IMR-90 (cell line): ENCODE measurements around the gene CSNK1G2. TPM values are rescaled to one million over a fixed set of nuclear protein-coding genes. Genes with fewer than 3 reads are reported as not detected.

Experiments used
- ATAC-seq: fragments of 200-7000 bp; cut with Tn5 transposase; 2 replicates; pipeline ENCODE4 v1.9.1; 2020; ENCODE audit warnings: low read depth, mild to moderate bottlenecking, moderate library complexity
- BruUV-seq: library from RNA; stranded (reverse); fragments of 400-500 nt; replicated peaks from 2 replicates; lab custom pipeline; 2021; lab: Mats Ljungman, UMichigan
- CTCF ChIA-PET: fragments of 300-600 bp; formaldehyde crosslinking; extraction: SDS; loops from one replicate; lab custom pipeline; 2021; ENCODE audit warnings: antibody characterized with exemption; lab: Yijun Ruan, JAX
- POLR2A ChIA-PET: fragments of 300-600 bp; sonication (Branson Sonifier 250); formaldehyde crosslinking; loops from one replicate; lab custom pipeline; 2022; ENCODE audit warnings: antibody characterized with exemption; ENCODE audit not compliant: unreplicated experiment; lab: Charles Lee
- DNase-seq: peaks from one replicate; pipeline ENCODE4 v3.0.0; 2013
- H2AFZ ChIP-seq: replicated peaks from 2 replicates; pipeline ENCODE3; 2013; ENCODE audit warnings: low read length, mild to moderate bottlenecking; ENCODE audit not compliant: poor library complexity
- H2AK5ac ChIP-seq: 2 replicates; pipeline ENCODE4 v1.6.1; 2013; ENCODE audit warnings: low read depth, low read length, inconsistent platforms
- H2AK9ac ChIP-seq: replicated peaks from 2 replicates; pipeline ENCODE3; 2013; ENCODE audit warnings: mild to moderate bottlenecking, low read depth, low read length, moderate library complexity; ENCODE audit not compliant: poor library complexity
- H2BK120ac ChIP-seq: 2 replicates; pipeline ENCODE4 v1.6.1; 2013; ENCODE audit warnings: low read depth, low read length, inconsistent platforms
- H2BK15ac ChIP-seq: 3 replicates; pipeline ENCODE4 v1.6.1; 2013; ENCODE audit warnings: low read depth, low read length, inconsistent platforms
- H2BK20ac ChIP-seq: 2 replicates; pipeline ENCODE4 v1.6.1; 2013; ENCODE audit warnings: low read depth, mild to moderate bottlenecking, inconsistent platforms, low read length, moderate library complexity
- H2BK5ac ChIP-seq: 2 replicates; pipeline ENCODE4 v1.6.1; 2013; ENCODE audit warnings: mild to moderate bottlenecking, low read depth, low read length, inconsistent platforms; ENCODE audit not compliant: poor library complexity, severe bottlenecking
- H3K14ac ChIP-seq: replicated peaks from 2 replicates; pipeline ENCODE4 v1.6.1; 2013; ENCODE audit warnings: low read depth, low read length, inconsistent platforms
- H3K18ac ChIP-seq: 2 replicates; pipeline ENCODE4 v1.6.1; 2013; ENCODE audit warnings: low read depth, low read length, control low read depth
- H3K23ac ChIP-seq: 2 replicates; pipeline ENCODE4 v1.6.1; 2013; ENCODE audit warnings: low read depth, low read length, inconsistent platforms
- H3K27ac ChIP-seq: 2 replicates; pipeline ENCODE4 v1.5.1; 2013; ENCODE audit warnings: mild to moderate bottlenecking, control low read depth, low read length; ENCODE audit not compliant: insufficient read depth
- H3K27me3 ChIP-seq: 2 replicates; pipeline ENCODE4 v1.6.1; 2013; ENCODE audit warnings: low read length; ENCODE audit not compliant: control insufficient read depth, insufficient read depth
- H3K36me3 ChIP-seq: 2 replicates; pipeline ENCODE4 v1.6.1; 2013; ENCODE audit warnings: low read length, mixed read lengths; ENCODE audit not compliant: control insufficient read depth, insufficient read depth
- H3K4ac ChIP-seq: 2 replicates; pipeline ENCODE4 v1.6.1; 2013; ENCODE audit warnings: low read depth, low read length, inconsistent platforms
- H3K4me1 ChIP-seq: 2 replicates; pipeline ENCODE4 v1.6.1; 2013; ENCODE audit warnings: low read length, mixed read lengths; ENCODE audit not compliant: control insufficient read depth, insufficient read depth
- H3K4me2 ChIP-seq: 2 replicates; pipeline ENCODE4 v1.6.1; 2013; ENCODE audit warnings: low read depth, mild to moderate bottlenecking, control low read depth, low read length, moderate library complexity
- H3K4me3 ChIP-seq: 2 replicates; pipeline ENCODE4 v1.5.1; 2013; ENCODE audit warnings: low read depth, mild to moderate bottlenecking, control low read depth, low read length, moderate library complexity; ENCODE audit not compliant: insufficient read depth
- H3K56ac ChIP-seq: 2 replicates; pipeline ENCODE4 v1.6.1; 2013; ENCODE audit warnings: low read length, inconsistent platforms; ENCODE audit not compliant: insufficient read depth; ENCODE audit errors: extremely low read depth
- H3K79me1 ChIP-seq, 2 experiments: 2 replicates each; pipeline ENCODE4 v1.6.1; 2013; ENCODE audit warnings: low read length in 2 of 2, inconsistent platforms in 1 of 2, low read depth in 1 of 2
- H3K9ac ChIP-seq: 2 replicates; pipeline ENCODE4 v1.6.1; 2013; ENCODE audit warnings: low read depth, low read length, control low read depth
- H3K9me1 ChIP-seq: 2 replicates; pipeline ENCODE4 v1.6.1; 2013; ENCODE audit warnings: low read length, inconsistent platforms; ENCODE audit not compliant: insufficient read depth
- H3K9me3 ChIP-seq: 2 replicates; pipeline ENCODE4 v1.6.1; 2013; ENCODE audit warnings: low read length; ENCODE audit not compliant: control insufficient read depth, insufficient read depth
- H4K20me1 ChIP-seq: 2 replicates; pipeline ENCODE4 v1.6.1; 2013; ENCODE audit warnings: low read length, inconsistent platforms; ENCODE audit not compliant: insufficient read depth
- H4K5ac ChIP-seq: 2 replicates; pipeline ENCODE4 v1.6.1; 2013; ENCODE audit warnings: mild to moderate bottlenecking, low read depth, low read length, control low read depth
- H4K8ac ChIP-seq, 2 experiments: 2 replicates each; pipeline ENCODE4 v1.6.1; 2013; ENCODE audit warnings: low read depth in 2 of 2, low read length in 2 of 2, control low read depth in 1 of 2, inconsistent platforms in 1 of 2
- H4K91ac ChIP-seq: 2 replicates; pipeline ENCODE4 v1.6.1; 2013; ENCODE audit warnings: low read depth, low read length, inconsistent platforms; ENCODE audit not compliant: insufficient read depth
- MAFK ChIP-seq: IDR thresholded peaks from 2 replicates; pipeline ENCODE4 v1.6.1; 2012; ENCODE audit warnings: low read depth, low read length, improper control_type of control experiment
- MAZ ChIP-seq: IDR thresholded peaks from 2 replicates; pipeline ENCODE4 v1.6.1; 2012; ENCODE audit warnings: low read depth, mild to moderate bottlenecking, low read length, improper control_type of control experiment, moderate library complexity, borderline replicate concordance
- MXI1 ChIP-seq: IDR thresholded peaks from 2 replicates; pipeline ENCODE4 v1.6.1; 2012; ENCODE audit warnings: low read depth, mild to moderate bottlenecking, low read length, moderate library complexity, borderline replicate concordance
- RAD21 ChIP-seq: IDR thresholded peaks from 2 replicates; pipeline ENCODE4 v1.6.1; 2012; ENCODE audit warnings: low read length, improper control_type of control experiment
- WGBS, 2 experiments: methylation state at CpG; one replicate each; pipeline versions ENCODE4 v1.1.5 to v1.1.7; 2013; ENCODE audit warnings: missing lambda C conversion rate in 2 of 2; ENCODE audit not compliant: insufficient read length in 1 of 2; ENCODE audit errors: extremely low coverage in 2 of 2; 5-methylcytosine and 5-hydroxymethylcytosine counted together
- dilution Hi-C: fragments of 300-500 bp; cut with HindIII; formaldehyde crosslinking; loops from one replicate; pipeline ENCODE4 v1.14.3; 2018; ENCODE audit warnings: low sequenced_read_pairs; ENCODE audit not compliant: unreplicated experiment
- in situ Hi-C: fragments of 300-500 bp; cut with MboI; formaldehyde crosslinking; loops from 3 replicates; pipeline ENCODE4 v1.14.3; 2019; ENCODE audit warnings: low sequenced_read_pairs, inconsistent platforms, mixed read lengths
- intact Hi-C: fragments of 100-400 bp; cut with micrococcal nuclease; formaldehyde crosslinking; loops from 2 replicates; pipeline ENCODE4 v1.10.0; 2022
- polyA plus RNA-seq, 3 experiments: library from polyadenylated mRNA; depleted of rRNA; stranded (reverse); fragments of >200 nt; gene quantifications; 2 replicates each; pipeline ENCODE4 v1.2.3, GENCODE V29; 2012; ENCODE audit warnings: low replicate concordance in 1 of 3
- total RNA-seq: library from RNA; depleted of rRNA; stranded (reverse); fragments of >200 nt; gene quantifications from 2 replicates; pipeline ENCODE4 v1.2.3, GENCODE V29; 2012
- TF ChIP-seq, protein P1 (sequence below): conservative IDR thresholded peaks from 2 replicates; pipeline ENCODE4 v1.5.1; 2012; ENCODE audit warnings: mild to moderate bottlenecking, low read depth, low read length, improper control_type of control experiment
- TF ChIP-seq, protein P2 (sequence below): fragments of 150-350 bp; IDR thresholded peaks from 2 replicates; pipeline ENCODE4 v1.6.1; 2016; ENCODE audit warnings: low read depth, mild to moderate bottlenecking, low read length, moderate library complexity, borderline replicate concordance

Gene CSNK1G2
- total and polyA plus RNA-seq, 2 of the 4 experiments (the other 2 are of a cell fraction), result 38.0 to 96.3 TPM

- Histone ChIP-seq H3K23ac (no peak overlapping the region), H3K56ac (no peak overlapping the region)
- in situ Hi-C loops, result no loop called here
Observed at GRCh38 chr19:1938071-1938470, 2.9 kb upstream of the CSNK1G2 start.

More at GRCh38 chr19:1938071-1938470, 2.9 kb upstream of the CSNK1G2 start:
- Histone ChIP-seq H3K14ac (no peak overlapping the region), H3K36me3 (no peaks in the 10 kb centered on the region), H2BK15ac (no peak overlapping the region), H4K91ac (no peak overlapping the region), H2AK5ac (no peak overlapping the region), H2BK120ac (no peak overlapping the region), H4K5ac (no peak overlapping the region), H3K4ac (no peak overlapping the region), H2AK9ac (peak overlapping the region; percentile 76), H3K9me1 (peaks cover 5% of the 10 kb centered on the region; the same call in 1 of the 2 replicates), H3K18ac (no peak overlapping the region), H3K4me1 (peaks cover 7% of the 10 kb centered on the region), H2AFZ (no peak overlapping the region), H3K9me3 (no peaks in the 10 kb centered on the region; the same call in 1 of the 2 replicates), H3K4me3 (no peak overlapping the region), H3K9ac (no peak overlapping the region), H4K8ac (no peak overlapping the region), H3K79me1 (peaks cover 5 to 27% of the 10 kb centered on the region in 2 experiments; a peak in 2 of 4 replicates), H2BK20ac (no peak overlapping the region), H3K27ac (no peak overlapping the region), H3K27me3 (no peaks in the 10 kb centered on the region), H3K4me2 (no peak overlapping the region), H2BK5ac (no peak overlapping the region), H4K20me1 (peaks cover 12% of the 10 kb centered on the region)
- WGBS, 2 experiments, result no CpG with 5 or more reads among the region's 7 CpGs
- dilution Hi-C loops (no loop called here), intact Hi-C loops (no loop called here)
- POLR2A ChIA-PET, result no interaction called here
- CTCF ChIA-PET, result no interaction called here
- DNase-seq (no peak), ATAC-seq (no peak)
- no TSS peak for BruUV-seq
- no peak for TF ChIP-seq RAD21
- TF ChIP-seq, protein P1, sequence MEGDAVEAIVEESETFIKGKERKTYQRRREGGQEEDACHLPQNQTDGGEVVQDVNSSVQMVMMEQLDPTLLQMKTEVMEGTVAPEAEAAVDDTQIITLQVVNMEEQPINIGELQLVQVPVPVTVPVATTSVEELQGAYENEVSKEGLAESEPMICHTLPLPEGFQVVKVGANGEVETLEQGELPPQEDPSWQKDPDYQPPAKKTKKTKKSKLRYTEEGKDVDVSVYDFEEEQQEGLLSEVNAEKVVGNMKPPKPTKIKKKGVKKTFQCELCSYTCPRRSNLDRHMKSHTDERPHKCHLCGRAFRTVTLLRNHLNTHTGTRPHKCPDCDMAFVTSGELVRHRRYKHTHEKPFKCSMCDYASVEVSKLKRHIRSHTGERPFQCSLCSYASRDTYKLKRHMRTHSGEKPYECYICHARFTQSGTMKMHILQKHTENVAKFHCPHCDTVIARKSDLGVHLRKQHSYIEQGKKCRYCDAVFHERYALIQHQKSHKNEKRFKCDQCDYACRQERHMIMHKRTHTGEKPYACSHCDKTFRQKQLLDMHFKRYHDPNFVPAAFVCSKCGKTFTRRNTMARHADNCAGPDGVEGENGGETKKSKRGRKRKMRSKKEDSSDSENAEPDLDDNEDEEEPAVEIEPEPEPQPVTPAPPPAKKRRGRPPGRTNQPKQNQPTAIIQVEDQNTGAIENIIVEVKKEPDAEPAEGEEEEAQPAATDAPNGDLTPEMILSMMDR, result no peak
- TF ChIP-seq MXI1, result no peak
- TF ChIP-seq, protein P2, sequence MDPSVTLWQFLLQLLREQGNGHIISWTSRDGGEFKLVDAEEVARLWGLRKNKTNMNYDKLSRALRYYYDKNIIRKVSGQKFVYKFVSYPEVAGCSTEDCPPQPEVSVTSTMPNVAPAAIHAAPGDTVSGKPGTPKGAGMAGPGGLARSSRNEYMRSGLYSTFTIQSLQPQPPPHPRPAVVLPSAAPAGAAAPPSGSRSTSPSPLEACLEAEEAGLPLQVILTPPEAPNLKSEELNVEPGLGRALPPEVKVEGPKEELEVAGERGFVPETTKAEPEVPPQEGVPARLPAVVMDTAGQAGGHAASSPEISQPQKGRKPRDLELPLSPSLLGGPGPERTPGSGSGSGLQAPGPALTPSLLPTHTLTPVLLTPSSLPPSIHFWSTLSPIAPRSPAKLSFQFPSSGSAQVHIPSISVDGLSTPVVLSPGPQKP, result no peak
- no peak for TF ChIP-seq MAZ
- TF ChIP-seq MAFK, result no peak
